Adipocyte (in vitro differentiated cells): Measurements from ENCODE around the gene TMEM263.

ENCODE experiments used
- DNase-seq: peaks from one replicate; pipeline ENCODE4 v3.0.0-alpha.2; 2015; ENCODE audit warnings: low read depth
- H3K27me3 ChIP-seq: replicated peaks from 2 replicates; pipeline ENCODE4 v1.7.0; 2013; ENCODE audit warnings: mild to moderate bottlenecking, low read length, moderate library complexity; ENCODE audit not compliant: control insufficient read depth, insufficient read depth
- H3K36me3 ChIP-seq: 2 replicates; pipeline ENCODE4 v1.7.0; 2013; ENCODE audit warnings: low read length, mild to moderate bottlenecking, moderate library complexity; ENCODE audit not compliant: control insufficient read depth, insufficient read depth, severe bottlenecking
- H3K4me1 ChIP-seq: 2 replicates; pipeline ENCODE4 v1.7.0; 2013; ENCODE audit warnings: mild to moderate bottlenecking, low read length, moderate library complexity; ENCODE audit not compliant: control insufficient read depth, insufficient read depth
- H3K4me3 ChIP-seq: 2 replicates; pipeline ENCODE4 v1.7.0; 2013; ENCODE audit warnings: mild to moderate bottlenecking, low read length, moderate library complexity
- H3K9ac ChIP-seq: 2 replicates; pipeline ENCODE4 v1.7.0; 2013; ENCODE audit warnings: mild to moderate bottlenecking, low read length, moderate library complexity
- H3K9me3 ChIP-seq: 2 replicates; pipeline ENCODE4 v1.7.0; 2013; ENCODE audit warnings: mild to moderate bottlenecking, low read length, moderate library complexity; ENCODE audit not compliant: control insufficient read depth

Gene TMEM263

GRCh38 chr12:106955377-106956047, at the start of gene TMEM263:
Gene TMEM263, plus strand, starts transcription at chr12:106955907. Its CDS starts 11,210 bp downstream, at chr12:106967117.
- Histone ChIP-seq H3K36me3 (peaks cover 6% of the 10 kb centered on the region), H3K9me3 (no peaks in the 10 kb centered on the region), H3K4me3 (peak within 1 kb of the TSS; percentile 93), H3K27me3 (no peaks in the 10 kb centered on the region), H3K9ac (peak within 1 kb of the TSS; percentile 96), H3K4me1 (peaks cover 30% of the 10 kb centered on the region)
- peak; percentile 99 for DNase-seq

- DNase-seq, result no peak
- H3K36me3 ChIP-seq, result no peaks in the 10 kb centered on the region
Observed at GRCh38 chr12:106906715-106907114, 49.0 kb upstream of the TMEM263 start.

GRCh38 chr12:106907411-106907810, 48.3 kb upstream of the TMEM263 start:
- H3K36me3 ChIP-seq, result no peaks in the 10 kb centered on the region
- H3K4me3 ChIP-seq, result no peak overlapping the region
- H3K4me1 ChIP-seq, result peaks cover 5% of the 10 kb centered on the region
- no peaks in the 10 kb centered on the region for H3K9me3 ChIP-seq
- no peaks in the 10 kb centered on the region for H3K27me3 ChIP-seq
- no peak for DNase-seq
- no peak overlapping the region for H3K9ac ChIP-seq

More at GRCh38 chr12:106906715-106907114, 49.0 kb upstream of the TMEM263 start:
- Histone ChIP-seq H3K9me3 (no peaks in the 10 kb centered on the region), H3K4me3 (no peak overlapping the region), H3K27me3 (no peaks in the 10 kb centered on the region), H3K9ac (no peak overlapping the region), H3K4me1 (peaks cover 5% of the 10 kb centered on the region)

- Histone ChIP-seq H3K9ac (no peak overlapping the region), H3K4me1 (peaks cover 5% of the 10 kb centered on the region), H3K36me3 (no peaks in the 10 kb centered on the region), H3K4me3 (no peak overlapping the region), H3K9me3 (no peaks in the 10 kb centered on the region), H3K27me3 (no peaks in the 10 kb centered on the region)
- no peak for DNase-seq
Observed at GRCh38 chr12:106907846-106908245, 47.9 kb upstream of the TMEM263 start.

- Histone ChIP-seq H3K9ac (no peak overlapping the region), H3K36me3 (no peaks in the 10 kb centered on the region), H3K4me1 (no peaks in the 10 kb centered on the region), H3K9me3 (no peaks in the 10 kb centered on the region), H3K27me3 (no peaks in the 10 kb centered on the region), H3K4me3 (no peak overlapping the region)
- no peak for DNase-seq
Observed at GRCh38 chr12:106908561-106908960, 47.1 kb upstream of the TMEM263 start.

- no peaks in the 10 kb centered on the region for H3K27me3 ChIP-seq
- no peaks in the 10 kb centered on the region for H3K9me3 ChIP-seq
- DNase-seq, result no peak
- H3K36me3 ChIP-seq, result no peaks in the 10 kb centered on the region
- H3K4me1 ChIP-seq, result no peaks in the 10 kb centered on the region
- no peak overlapping the region for H3K4me3 ChIP-seq
- no peak overlapping the region for H3K9ac ChIP-seq
Observed at GRCh38 chr12:106910202-106910601, 45.5 kb upstream of the TMEM263 start.

- no peak overlapping the region for H3K4me3 ChIP-seq
- no peaks in the 10 kb centered on the region for H3K4me1 ChIP-seq
- H3K27me3 ChIP-seq, result no peaks in the 10 kb centered on the region
- no peaks in the 10 kb centered on the region for H3K36me3 ChIP-seq
- H3K9ac ChIP-seq, result no peak overlapping the region
- DNase-seq, result no peak
- H3K9me3 ChIP-seq, result no peaks in the 10 kb centered on the region
Observed at GRCh38 chr12:106911581-106911980, 44.1 kb upstream of the TMEM263 start.

- Histone ChIP-seq H3K4me1 (no peaks in the 10 kb centered on the region), H3K27me3 (no peaks in the 10 kb centered on the region), H3K4me3 (no peak overlapping the region), H3K9me3 (no peaks in the 10 kb centered on the region), H3K36me3 (no peaks in the 10 kb centered on the region), H3K9ac (no peak overlapping the region)
- no peak for DNase-seq
Observed at GRCh38 chr12:106913456-106913855, 42.3 kb upstream of the TMEM263 start.

- Histone ChIP-seq H3K9ac (no peak overlapping the region), H3K9me3 (no peaks in the 10 kb centered on the region), H3K27me3 (no peaks in the 10 kb centered on the region), H3K4me1 (no peaks in the 10 kb centered on the region), H3K36me3 (no peaks in the 10 kb centered on the region), H3K4me3 (no peak overlapping the region)
- DNase-seq, result no peak
Observed at GRCh38 chr12:106914796-106915634, 40.7 kb upstream of the TMEM263 start.

- Histone ChIP-seq H3K4me3 (no peak overlapping the region), H3K36me3 (no peaks in the 10 kb centered on the region), H3K4me1 (no peaks in the 10 kb centered on the region), H3K9me3 (no peaks in the 10 kb centered on the region), H3K9ac (no peak overlapping the region), H3K27me3 (no peaks in the 10 kb centered on the region)
- DNase-seq, result no peak
Observed at GRCh38 chr12:106915635-106916026, 40.1 kb upstream of the TMEM263 start.

GRCh38 chr12:106917503-106917902, 38.2 kb upstream of the TMEM263 start:
- no peak for DNase-seq
- no peaks in the 10 kb centered on the region for H3K27me3 ChIP-seq
- no peaks in the 10 kb centered on the region for H3K9me3 ChIP-seq
- H3K4me3 ChIP-seq, result no peak overlapping the region
- no peaks in the 10 kb centered on the region for H3K36me3 ChIP-seq
- H3K9ac ChIP-seq, result no peak overlapping the region
- no peaks in the 10 kb centered on the region for H3K4me1 ChIP-seq
